Spleen (tissue), 7 donors: ENCODE data around the gene TLE7.

ENCODE experiments used
- POLR2A ChIP-seq, 3 donors: fragments of 450-650 bp; IDR thresholded peaks; one replicate each; pipeline ENCODE4 v1.5.1; 2017; ENCODE audit warnings: antibody characterized with exemption in 3 of 3, mild to moderate bottlenecking in 1 of 3
- POLR2AphosphoS5 ChIP-seq, 3 donors: sonication (generic); formaldehyde crosslinking; IDR thresholded peaks; one replicate each; pipeline ENCODE4 v1.5.1; 2017; ENCODE audit warnings: antibody characterized with exemption in 3 of 3
- TF ChIP-seq, protein P1 (sequence below), 11 experiments: fragments of 200-600 bp in 7 of 11; fragments of 450-650 bp in 4 of 11; sonication (generic) in 4 of 11; IDR thresholded peaks in 8 of 11; conservative IDR thresholded peaks in 3 of 11; 1 replicate in 7 of 11; 2 replicates in 4 of 11; pipeline versions ENCODE4 v1.4.0 to v1.8.0; 2016 to 2021; ENCODE audit warnings: antibody characterized with exemption in 11 of 11, inconsistent platforms in 4 of 11, mild to moderate bottlenecking in 1 of 11
- donor health status: DM: no; HTN: no; CAD: no; lungs with moderate emphysema.
- donor health status: DM: no; HTN: no; CAD: no.
- donor health status: DM: no; HTN: no; CAD: no.

DNA sequence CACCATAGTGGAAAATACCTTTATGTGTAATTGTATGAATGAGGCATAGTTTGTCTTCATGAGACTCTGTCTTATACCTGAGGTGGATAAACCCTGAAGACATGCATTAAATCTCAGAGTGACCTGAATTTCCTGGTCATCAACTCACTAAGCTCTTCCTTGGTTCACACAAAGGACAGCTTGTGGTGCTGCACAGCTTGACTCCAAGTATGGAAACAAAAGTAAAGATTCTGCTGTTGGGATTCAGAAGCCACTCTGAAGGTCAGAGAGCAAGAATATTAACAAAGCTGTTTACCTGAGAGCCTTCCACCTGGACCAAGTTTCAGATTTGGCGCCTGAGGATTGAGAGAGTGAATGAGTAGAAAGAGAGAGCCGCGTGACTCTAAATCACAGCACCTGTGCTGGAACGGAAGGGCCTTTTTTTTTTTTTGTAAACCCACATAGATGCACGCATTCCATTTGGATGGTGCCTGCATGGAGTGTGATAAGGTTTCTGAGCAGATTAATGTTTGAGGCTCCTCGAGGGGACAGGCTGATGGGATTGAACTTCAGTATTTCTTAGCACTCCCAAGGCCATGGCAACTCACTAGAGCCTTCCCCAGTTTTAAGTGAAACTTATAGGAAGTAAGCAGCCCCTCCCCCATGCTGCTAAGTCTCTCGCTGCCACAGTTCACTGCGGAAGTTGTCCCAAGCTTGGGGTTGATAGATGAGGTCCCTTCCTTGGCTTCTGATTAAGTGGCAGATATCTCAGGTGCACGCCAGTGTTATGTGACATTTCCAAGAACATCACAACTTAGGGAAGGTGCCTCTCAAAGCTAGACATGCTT is 54.6 kb downstream of the TLE7 start:
- no peak for TF ChIP-seq POLR2A (IDR thresholded peaks at IDR 0.05)
- TF ChIP-seq, protein P1, sequence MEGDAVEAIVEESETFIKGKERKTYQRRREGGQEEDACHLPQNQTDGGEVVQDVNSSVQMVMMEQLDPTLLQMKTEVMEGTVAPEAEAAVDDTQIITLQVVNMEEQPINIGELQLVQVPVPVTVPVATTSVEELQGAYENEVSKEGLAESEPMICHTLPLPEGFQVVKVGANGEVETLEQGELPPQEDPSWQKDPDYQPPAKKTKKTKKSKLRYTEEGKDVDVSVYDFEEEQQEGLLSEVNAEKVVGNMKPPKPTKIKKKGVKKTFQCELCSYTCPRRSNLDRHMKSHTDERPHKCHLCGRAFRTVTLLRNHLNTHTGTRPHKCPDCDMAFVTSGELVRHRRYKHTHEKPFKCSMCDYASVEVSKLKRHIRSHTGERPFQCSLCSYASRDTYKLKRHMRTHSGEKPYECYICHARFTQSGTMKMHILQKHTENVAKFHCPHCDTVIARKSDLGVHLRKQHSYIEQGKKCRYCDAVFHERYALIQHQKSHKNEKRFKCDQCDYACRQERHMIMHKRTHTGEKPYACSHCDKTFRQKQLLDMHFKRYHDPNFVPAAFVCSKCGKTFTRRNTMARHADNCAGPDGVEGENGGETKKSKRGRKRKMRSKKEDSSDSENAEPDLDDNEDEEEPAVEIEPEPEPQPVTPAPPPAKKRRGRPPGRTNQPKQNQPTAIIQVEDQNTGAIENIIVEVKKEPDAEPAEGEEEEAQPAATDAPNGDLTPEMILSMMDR (IDR thresholded peaks at IDR 0.05 in 8 of 11, conservative IDR thresholded peaks at IDR 0.05 in 3 of 11): no peak
- no peak for TF ChIP-seq POLR2AphosphoS5 (IDR thresholded peaks at IDR 0.05)
